IMR-90 (cell line): Measurements from ENCODE around the gene ADD1. TPM values are rescaled to one million over a fixed set of nuclear protein-coding genes. Genes with fewer than 3 reads are reported as not detected.

Source experiments
- ATAC-seq: fragments of 200-7000 bp; cut with Tn5 transposase; 2 replicates; pipeline ENCODE4 v1.9.1; 2020; ENCODE audit warnings: low read depth, mild to moderate bottlenecking, moderate library complexity
- BruUV-seq: library from RNA; stranded (reverse); fragments of 400-500 nt; replicated peaks from 2 replicates; lab custom pipeline; 2021; lab: Mats Ljungman, UMichigan
- CTCF ChIA-PET: fragments of 300-600 bp; formaldehyde crosslinking; extraction: SDS; loops from one replicate; lab custom pipeline; 2021; ENCODE audit warnings: antibody characterized with exemption; lab: Yijun Ruan, JAX
- POLR2A ChIA-PET: fragments of 300-600 bp; sonication (Branson Sonifier 250); formaldehyde crosslinking; loops from one replicate; lab custom pipeline; 2022; ENCODE audit warnings: antibody characterized with exemption; ENCODE audit not compliant: unreplicated experiment; lab: Charles Lee
- DNase-seq: peaks from one replicate; pipeline ENCODE4 v3.0.0; 2013
- H2AFZ ChIP-seq: replicated peaks from 2 replicates; pipeline ENCODE3; 2013; ENCODE audit warnings: low read length, mild to moderate bottlenecking; ENCODE audit not compliant: poor library complexity
- H2AK5ac ChIP-seq: 2 replicates; pipeline ENCODE4 v1.6.1; 2013; ENCODE audit warnings: low read depth, low read length, inconsistent platforms
- H2AK9ac ChIP-seq: replicated peaks from 2 replicates; pipeline ENCODE3; 2013; ENCODE audit warnings: mild to moderate bottlenecking, low read depth, low read length, moderate library complexity; ENCODE audit not compliant: poor library complexity
- H2BK120ac ChIP-seq: 2 replicates; pipeline ENCODE4 v1.6.1; 2013; ENCODE audit warnings: low read depth, low read length, inconsistent platforms
- H2BK15ac ChIP-seq: 3 replicates; pipeline ENCODE4 v1.6.1; 2013; ENCODE audit warnings: low read depth, low read length, inconsistent platforms
- H2BK20ac ChIP-seq: 2 replicates; pipeline ENCODE4 v1.6.1; 2013; ENCODE audit warnings: low read depth, mild to moderate bottlenecking, inconsistent platforms, low read length, moderate library complexity
- H2BK5ac ChIP-seq: 2 replicates; pipeline ENCODE4 v1.6.1; 2013; ENCODE audit warnings: mild to moderate bottlenecking, low read depth, low read length, inconsistent platforms; ENCODE audit not compliant: poor library complexity, severe bottlenecking
- H3K14ac ChIP-seq: replicated peaks from 2 replicates; pipeline ENCODE4 v1.6.1; 2013; ENCODE audit warnings: low read depth, low read length, inconsistent platforms
- H3K18ac ChIP-seq: 2 replicates; pipeline ENCODE4 v1.6.1; 2013; ENCODE audit warnings: low read depth, low read length, control low read depth
- H3K23ac ChIP-seq: 2 replicates; pipeline ENCODE4 v1.6.1; 2013; ENCODE audit warnings: low read depth, low read length, inconsistent platforms
- H3K27ac ChIP-seq: 2 replicates; pipeline ENCODE4 v1.5.1; 2013; ENCODE audit warnings: mild to moderate bottlenecking, control low read depth, low read length; ENCODE audit not compliant: insufficient read depth
- H3K27me3 ChIP-seq: 2 replicates; pipeline ENCODE4 v1.6.1; 2013; ENCODE audit warnings: low read length; ENCODE audit not compliant: control insufficient read depth, insufficient read depth
- H3K36me3 ChIP-seq: 2 replicates; pipeline ENCODE4 v1.6.1; 2013; ENCODE audit warnings: low read length, mixed read lengths; ENCODE audit not compliant: control insufficient read depth, insufficient read depth
- H3K4ac ChIP-seq: 2 replicates; pipeline ENCODE4 v1.6.1; 2013; ENCODE audit warnings: low read depth, low read length, inconsistent platforms
- H3K4me1 ChIP-seq: 2 replicates; pipeline ENCODE4 v1.6.1; 2013; ENCODE audit warnings: low read length, mixed read lengths; ENCODE audit not compliant: control insufficient read depth, insufficient read depth
- H3K4me2 ChIP-seq: 2 replicates; pipeline ENCODE4 v1.6.1; 2013; ENCODE audit warnings: low read depth, mild to moderate bottlenecking, control low read depth, low read length, moderate library complexity
- H3K4me3 ChIP-seq: 2 replicates; pipeline ENCODE4 v1.5.1; 2013; ENCODE audit warnings: low read depth, mild to moderate bottlenecking, control low read depth, low read length, moderate library complexity; ENCODE audit not compliant: insufficient read depth
- H3K56ac ChIP-seq: 2 replicates; pipeline ENCODE4 v1.6.1; 2013; ENCODE audit warnings: low read length, inconsistent platforms; ENCODE audit not compliant: insufficient read depth; ENCODE audit errors: extremely low read depth
- H3K79me1 ChIP-seq, 2 experiments: 2 replicates each; pipeline ENCODE4 v1.6.1; 2013; ENCODE audit warnings: low read length in 2 of 2, inconsistent platforms in 1 of 2, low read depth in 1 of 2
- H3K9ac ChIP-seq: 2 replicates; pipeline ENCODE4 v1.6.1; 2013; ENCODE audit warnings: low read depth, low read length, control low read depth
- H3K9me1 ChIP-seq: 2 replicates; pipeline ENCODE4 v1.6.1; 2013; ENCODE audit warnings: low read length, inconsistent platforms; ENCODE audit not compliant: insufficient read depth
- H3K9me3 ChIP-seq: 2 replicates; pipeline ENCODE4 v1.6.1; 2013; ENCODE audit warnings: low read length; ENCODE audit not compliant: control insufficient read depth, insufficient read depth
- H4K20me1 ChIP-seq: 2 replicates; pipeline ENCODE4 v1.6.1; 2013; ENCODE audit warnings: low read length, inconsistent platforms; ENCODE audit not compliant: insufficient read depth
- H4K5ac ChIP-seq: 2 replicates; pipeline ENCODE4 v1.6.1; 2013; ENCODE audit warnings: mild to moderate bottlenecking, low read depth, low read length, control low read depth
- H4K8ac ChIP-seq, 2 experiments: 2 replicates each; pipeline ENCODE4 v1.6.1; 2013; ENCODE audit warnings: low read depth in 2 of 2, low read length in 2 of 2, control low read depth in 1 of 2, inconsistent platforms in 1 of 2
- H4K91ac ChIP-seq: 2 replicates; pipeline ENCODE4 v1.6.1; 2013; ENCODE audit warnings: low read depth, low read length, inconsistent platforms; ENCODE audit not compliant: insufficient read depth
- BHLHE40 ChIP-seq: fragments of 150-350 bp; IDR thresholded peaks from 2 replicates; pipeline ENCODE4 v1.6.1; 2016; ENCODE audit warnings: mild to moderate bottlenecking, low read depth, low read length
- CEBPB ChIP-seq: IDR thresholded peaks from 2 replicates; pipeline ENCODE4 v1.6.1; 2012; ENCODE audit warnings: low read depth, low read length, improper control_type of control experiment
- CHD1 ChIP-seq: IDR thresholded peaks from 2 replicates; pipeline ENCODE4 v1.6.1; 2012; ENCODE audit warnings: low read depth, low read length, improper control_type of control experiment
- FOS ChIP-seq: fragments of 150-350 bp; IDR thresholded peaks from 2 replicates; pipeline ENCODE4 v1.6.1; 2016; ENCODE audit warnings: low read depth, low read length
- MAFK ChIP-seq: IDR thresholded peaks from 2 replicates; pipeline ENCODE4 v1.6.1; 2012; ENCODE audit warnings: low read depth, low read length, improper control_type of control experiment
- MAZ ChIP-seq: IDR thresholded peaks from 2 replicates; pipeline ENCODE4 v1.6.1; 2012; ENCODE audit warnings: low read depth, mild to moderate bottlenecking, low read length, improper control_type of control experiment, moderate library complexity, borderline replicate concordance
- MXI1 ChIP-seq: IDR thresholded peaks from 2 replicates; pipeline ENCODE4 v1.6.1; 2012; ENCODE audit warnings: low read depth, mild to moderate bottlenecking, low read length, moderate library complexity, borderline replicate concordance
- NFE2L2 ChIP-seq: fragments of 150-350 bp; IDR thresholded peaks from 2 replicates; pipeline ENCODE4 v1.6.1; 2016; ENCODE audit warnings: low read depth, mild to moderate bottlenecking, low read length
- POLR2A ChIP-seq: IDR thresholded peaks from 2 replicates; pipeline ENCODE4 v1.6.1; 2012; ENCODE audit warnings: mild to moderate bottlenecking, low read depth, low read length
- RAD21 ChIP-seq: IDR thresholded peaks from 2 replicates; pipeline ENCODE4 v1.6.1; 2012; ENCODE audit warnings: low read length, improper control_type of control experiment
- RCOR1 ChIP-seq: IDR thresholded peaks from 2 replicates; pipeline ENCODE4 v1.6.1; 2012; ENCODE audit warnings: mild to moderate bottlenecking, low read length, improper control_type of control experiment; ENCODE audit not compliant: insufficient replicate concordance
- RFX5 ChIP-seq: IDR thresholded peaks from 2 replicates; pipeline ENCODE4 v1.8.0; 2012; ENCODE audit warnings: low read depth, mild to moderate bottlenecking, low read length, moderate library complexity
- SMC3 ChIP-seq: fragments of 150-350 bp; IDR thresholded peaks from 2 replicates; pipeline ENCODE4 v1.6.1; 2016; ENCODE audit warnings: low read depth, mild to moderate bottlenecking, antibody characterized with exemption, low read length, moderate library complexity
- WGBS, 2 experiments: methylation state at CpG; one replicate each; pipeline versions ENCODE4 v1.1.5 to v1.1.7; 2013; ENCODE audit warnings: missing lambda C conversion rate in 2 of 2; ENCODE audit not compliant: insufficient read length in 1 of 2; ENCODE audit errors: extremely low coverage in 2 of 2; 5-methylcytosine and 5-hydroxymethylcytosine counted together
- dilution Hi-C: fragments of 300-500 bp; cut with HindIII; formaldehyde crosslinking; loops from one replicate; pipeline ENCODE4 v1.14.3; 2018; ENCODE audit warnings: low sequenced_read_pairs; ENCODE audit not compliant: unreplicated experiment
- in situ Hi-C: fragments of 300-500 bp; cut with MboI; formaldehyde crosslinking; loops from 3 replicates; pipeline ENCODE4 v1.14.3; 2019; ENCODE audit warnings: low sequenced_read_pairs, inconsistent platforms, mixed read lengths
- intact Hi-C: fragments of 100-400 bp; cut with micrococcal nuclease; formaldehyde crosslinking; loops from 2 replicates; pipeline ENCODE4 v1.10.0; 2022
- polyA plus RNA-seq, 3 experiments: library from polyadenylated mRNA; depleted of rRNA; stranded (reverse); fragments of >200 nt; gene quantifications; 2 replicates each; pipeline ENCODE4 v1.2.3, GENCODE V29; 2012; ENCODE audit warnings: low replicate concordance in 1 of 3
- total RNA-seq: library from RNA; depleted of rRNA; stranded (reverse); fragments of >200 nt; gene quantifications from 2 replicates; pipeline ENCODE4 v1.2.3, GENCODE V29; 2012
- TF ChIP-seq, protein P1 (sequence below): fragments of 150-350 bp; IDR thresholded peaks from 2 replicates; pipeline ENCODE4 v1.6.1; 2017; ENCODE audit warnings: mild to moderate bottlenecking, antibody characterized with exemption, low read length, low read depth
- TF ChIP-seq, protein P2 (sequence below): conservative IDR thresholded peaks from 2 replicates; pipeline ENCODE4 v1.5.1; 2012; ENCODE audit warnings: mild to moderate bottlenecking, low read depth, low read length, improper control_type of control experiment
- TF ChIP-seq, protein P3 (sequence below): fragments of 150-350 bp; IDR thresholded peaks from 2 replicates; pipeline ENCODE4 v1.6.1; 2016; ENCODE audit warnings: low read depth, mild to moderate bottlenecking, low read length, moderate library complexity, borderline replicate concordance

ADD1 gene
- total and polyA plus RNA-seq, 2 of the 4 experiments (the other 2 are of a cell fraction) = 122 to 215 TPM

DNA sequence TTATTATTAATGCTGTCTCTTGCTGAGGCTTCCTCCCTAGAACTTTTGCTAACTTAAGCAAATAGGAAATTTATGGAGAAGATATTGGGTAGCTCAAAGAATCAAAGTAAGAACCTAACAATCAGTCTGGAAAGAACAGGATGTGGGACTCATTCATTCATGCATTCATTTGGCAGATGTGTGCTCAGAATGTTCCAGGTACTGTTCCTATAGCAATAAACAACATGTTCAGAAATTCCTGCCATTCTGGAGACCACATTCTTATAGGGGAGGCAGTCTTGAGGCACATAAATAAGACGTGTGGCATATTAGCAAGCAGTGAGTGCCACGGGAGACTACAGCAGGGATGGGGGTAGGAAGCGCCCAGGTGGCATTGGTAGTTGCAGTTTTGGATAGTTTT is 124.7 kb downstream of the ADD1 start:
- H3K56ac ChIP-seq = no peak overlapping the region
- no peak overlapping the region for H3K23ac ChIP-seq
- no peak overlapping the region for H2BK120ac ChIP-seq
- no peak overlapping the region for H4K91ac ChIP-seq
- H3K27me3 ChIP-seq = no peaks in the 10 kb centered on the region
- no peak overlapping the region for H2BK5ac ChIP-seq
- no peak overlapping the region for H3K18ac ChIP-seq
- H2AK9ac ChIP-seq = no peak overlapping the region
- H3K4ac ChIP-seq = no peak overlapping the region
- H2BK15ac ChIP-seq = no peak overlapping the region
- H3K4me1 ChIP-seq = no peaks in the 10 kb centered on the region
- ATAC-seq = no peak
- no peak overlapping the region for H4K5ac ChIP-seq
- no TSS peak for BruUV-seq
- no peak overlapping the region for H2AK5ac ChIP-seq
- H3K79me1 ChIP-seq = peaks cover 7 to 13% of the 10 kb centered on the region in 2 experiments; a peak in 3 of 4 replicates
- H3K9me1 ChIP-seq = no peaks in the 10 kb centered on the region
- no peak for DNase-seq
- no peak overlapping the region for H3K9ac ChIP-seq
- H4K8ac ChIP-seq = no peak overlapping the region
- H2BK20ac ChIP-seq = no peak overlapping the region
- no peak overlapping the region for H2AFZ ChIP-seq
- no peak overlapping the region for H3K27ac ChIP-seq
- no peaks in the 10 kb centered on the region for H4K20me1 ChIP-seq
- no peaks in the 10 kb centered on the region for H3K9me3 ChIP-seq
- H3K14ac ChIP-seq = no peak overlapping the region
- in situ Hi-C loops (no loop called here), intact Hi-C loops (no loop called here), dilution Hi-C loops (no loop called here)
- POLR2A ChIA-PET = no interaction called here
- TF ChIP-seq NFE2L2 = no peak
- TF ChIP-seq, protein P1, sequence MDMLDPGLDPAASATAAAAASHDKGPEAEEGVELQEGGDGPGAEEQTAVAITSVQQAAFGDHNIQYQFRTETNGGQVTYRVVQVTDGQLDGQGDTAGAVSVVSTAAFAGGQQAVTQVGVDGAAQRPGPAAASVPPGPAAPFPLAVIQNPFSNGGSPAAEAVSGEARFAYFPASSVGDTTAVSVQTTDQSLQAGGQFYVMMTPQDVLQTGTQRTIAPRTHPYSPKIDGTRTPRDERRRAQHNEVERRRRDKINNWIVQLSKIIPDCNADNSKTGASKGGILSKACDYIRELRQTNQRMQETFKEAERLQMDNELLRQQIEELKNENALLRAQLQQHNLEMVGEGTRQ = no peak
- no peak for TF ChIP-seq RCOR1
- TF ChIP-seq FOS = no peak
- TF ChIP-seq RAD21 = no peak
- no peak for TF ChIP-seq CEBPB
- no peak for TF ChIP-seq MAZ
- no peak for TF ChIP-seq BHLHE40
- TF ChIP-seq SMC3 = no peak
- TF ChIP-seq MAFK = no peak
- TF ChIP-seq MXI1 = no peak
- no peak for TF ChIP-seq CHD1
- TF ChIP-seq, protein P2, sequence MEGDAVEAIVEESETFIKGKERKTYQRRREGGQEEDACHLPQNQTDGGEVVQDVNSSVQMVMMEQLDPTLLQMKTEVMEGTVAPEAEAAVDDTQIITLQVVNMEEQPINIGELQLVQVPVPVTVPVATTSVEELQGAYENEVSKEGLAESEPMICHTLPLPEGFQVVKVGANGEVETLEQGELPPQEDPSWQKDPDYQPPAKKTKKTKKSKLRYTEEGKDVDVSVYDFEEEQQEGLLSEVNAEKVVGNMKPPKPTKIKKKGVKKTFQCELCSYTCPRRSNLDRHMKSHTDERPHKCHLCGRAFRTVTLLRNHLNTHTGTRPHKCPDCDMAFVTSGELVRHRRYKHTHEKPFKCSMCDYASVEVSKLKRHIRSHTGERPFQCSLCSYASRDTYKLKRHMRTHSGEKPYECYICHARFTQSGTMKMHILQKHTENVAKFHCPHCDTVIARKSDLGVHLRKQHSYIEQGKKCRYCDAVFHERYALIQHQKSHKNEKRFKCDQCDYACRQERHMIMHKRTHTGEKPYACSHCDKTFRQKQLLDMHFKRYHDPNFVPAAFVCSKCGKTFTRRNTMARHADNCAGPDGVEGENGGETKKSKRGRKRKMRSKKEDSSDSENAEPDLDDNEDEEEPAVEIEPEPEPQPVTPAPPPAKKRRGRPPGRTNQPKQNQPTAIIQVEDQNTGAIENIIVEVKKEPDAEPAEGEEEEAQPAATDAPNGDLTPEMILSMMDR = no peak
- TF ChIP-seq, protein P3, sequence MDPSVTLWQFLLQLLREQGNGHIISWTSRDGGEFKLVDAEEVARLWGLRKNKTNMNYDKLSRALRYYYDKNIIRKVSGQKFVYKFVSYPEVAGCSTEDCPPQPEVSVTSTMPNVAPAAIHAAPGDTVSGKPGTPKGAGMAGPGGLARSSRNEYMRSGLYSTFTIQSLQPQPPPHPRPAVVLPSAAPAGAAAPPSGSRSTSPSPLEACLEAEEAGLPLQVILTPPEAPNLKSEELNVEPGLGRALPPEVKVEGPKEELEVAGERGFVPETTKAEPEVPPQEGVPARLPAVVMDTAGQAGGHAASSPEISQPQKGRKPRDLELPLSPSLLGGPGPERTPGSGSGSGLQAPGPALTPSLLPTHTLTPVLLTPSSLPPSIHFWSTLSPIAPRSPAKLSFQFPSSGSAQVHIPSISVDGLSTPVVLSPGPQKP = no peak
- no peak for TF ChIP-seq POLR2A
- no peak for TF ChIP-seq RFX5
- no peak overlapping the region for H3K4me3 ChIP-seq
- CTCF ChIA-PET = no interaction called here
- WGBS, 2 experiments = 48% methylated on average over 3 of the region's 3 CpGs; no CpG with 5 or more reads in 1 of the 2 experiments
- no peaks in the 10 kb centered on the region for H3K36me3 ChIP-seq
- H3K4me2 ChIP-seq = no peak overlapping the region
